ENCODE data around the gene RHBDD3. TPM values are rescaled to one million over a fixed set of nuclear protein-coding genes. Genes with fewer than 3 reads are reported as not detected.

Gene RHBDD3
- total and polyA plus RNA-seq, 2 of the 4 experiments (the other 2 are of a cell fraction), result 5.7 to 21.5 TPM

GRCh38 chr22:29315286-29316140 lies 47.7 kb upstream of the RHBDD3 start, which contains the start of gene RASL10A:
RASL10A (minus strand) TSS chr22:29315697; CDS start chr22:29315246, 451 bp downstream.
- dilution Hi-C loops (cut with HindIII; ENCODE audit: low sequenced_read_pairs, unreplicated experiment), result no loop called here
- Histone ChIP-seq H3K18ac (ENCODE audit: low read depth, low read length) (no peak within 1 kb of the TSS), H2BK120ac (ENCODE audit: low read depth, low read length) (no peak within 1 kb of the TSS), H3K23ac (ENCODE audit: low read depth, low read length) (no peak within 1 kb of the TSS; the same call in 1 of the 2 replicates), H3K9me3 (ENCODE audit: control insufficient read depth, insufficient read depth, low read length) (no peaks in the 10 kb centered on the region), H3K4me3 (ENCODE audit: insufficient read depth, low read depth, low read length) (0 out of 2 replicates have a peak within 1 kb of the TSS, but pooled peaks have one; percentile 12), H3K56ac (ENCODE audit: extremely low read depth, insufficient read depth, low read length) (no peak within 1 kb of the TSS), H4K91ac (ENCODE audit: insufficient read depth, low read depth, low read length) (no peak within 1 kb of the TSS), H2BK20ac (ENCODE audit: low read depth, low read length) (no peak within 1 kb of the TSS), H3K27me3 (ENCODE audit: control insufficient read depth, insufficient read depth, low read length) (peaks cover 47% of the 10 kb centered on the region), H3K4me2 (ENCODE audit: low read depth, low read length) (no peak within 1 kb of the TSS), H3K9ac (ENCODE audit: low read depth, low read length) (no peak within 1 kb of the TSS), H2BK5ac (ENCODE audit: low read depth, low read length, poor library complexity, severe bottlenecking) (no peak within 1 kb of the TSS), H3K36me3 (ENCODE audit: control insufficient read depth, insufficient read depth, low read length) (peaks cover 2% of the 10 kb centered on the region; the same call in 1 of the 2 replicates), H3K27ac (ENCODE audit: insufficient read depth, low read length) (no peak within 1 kb of the TSS), H2AFZ (replicated peaks; ENCODE audit: low read length, poor library complexity) (peak within 1 kb of the TSS; percentile 67), H3K4ac (ENCODE audit: low read depth, low read length) (no peak within 1 kb of the TSS), H4K8ac (ENCODE audit: low read depth in 2 of 2, low read length in 2 of 2) (no peak within 1 kb of the TSS), H3K9me1 (ENCODE audit: insufficient read depth, low read length) (0 out of 2 replicates have a peak, but pooled peaks cover 3% of the 10 kb centered on the region), H3K4me1 (ENCODE audit: control insufficient read depth, insufficient read depth, low read length) (peaks cover 4% of the 10 kb centered on the region), H2AK9ac (replicated peaks; ENCODE audit: low read depth, low read length, poor library complexity) (no peak within 1 kb of the TSS), H4K5ac (ENCODE audit: low read depth, low read length) (no peak within 1 kb of the TSS), H3K14ac (replicated peaks; ENCODE audit: low read depth, low read length) (no peak within 1 kb of the TSS), H2AK5ac (ENCODE audit: low read depth, low read length) (no peak within 1 kb of the TSS), H4K20me1 (ENCODE audit: insufficient read depth, low read length) (peaks cover 27% of the 10 kb centered on the region), H3K79me1 (ENCODE audit: low read depth in 1 of 2, low read length in 2 of 2) (peaks cover 0 to 9% of the 10 kb centered on the region in 2 experiments; a peak in 2 of 4 replicates), H2BK15ac (ENCODE audit: low read depth, low read length) (no peak within 1 kb of the TSS)
- 8% methylated on average over 37 of the region's 103 CpGs; no CpG with 5 or more reads in 1 of the 2 experiments for WGBS, 2 experiments (ENCODE audit: extremely low coverage in 2 of 2, insufficient read length in 1 of 2)
- no TSS peak for BruUV-seq (replicated peaks)
- CTCF ChIA-PET, result no interaction called here
- POLR2A ChIA-PET (ENCODE audit: unreplicated experiment), result no interaction called here
- ATAC-seq (ENCODE audit: low read depth) (no peak), DNase-seq (no peak)
- intact Hi-C loops (cut with micrococcal nuclease), result no loop called here
- in situ Hi-C loops (cut with MboI; ENCODE audit: low sequenced_read_pairs), result no loop called here
- TF ChIP-seq CHD1 (IDR thresholded peaks at IDR 0.05; ENCODE audit: low read depth, low read length) (no peak), MAZ (IDR thresholded peaks at IDR 0.05; ENCODE audit: borderline replicate concordance, low read depth, low read length) (no peak), CTCF (conservative IDR thresholded peaks at IDR 0.05; ENCODE audit: low read depth, low read length) (no peak), RCOR1 (IDR thresholded peaks at IDR 0.05; ENCODE audit: insufficient replicate concordance, low read length) (no peak), SMC3 (IDR thresholded peaks at IDR 0.05; ENCODE audit: low read depth, low read length) (no peak), USF2 (IDR thresholded peaks at IDR 0.05; ENCODE audit: low read depth, low read length) (no peak), RAD21 (IDR thresholded peaks at IDR 0.05; ENCODE audit: low read length) (no peak), CEBPB (IDR thresholded peaks at IDR 0.05; ENCODE audit: low read depth, low read length) (no peak), FOS (IDR thresholded peaks at IDR 0.05; ENCODE audit: low read depth, low read length) (no peak), NFE2L2 (IDR thresholded peaks at IDR 0.05; ENCODE audit: low read depth, low read length) (no peak), MXI1 (IDR thresholded peaks at IDR 0.05; ENCODE audit: borderline replicate concordance, low read depth, low read length) (no peak), ELK1 (IDR thresholded peaks at IDR 0.05; ENCODE audit: borderline replicate concordance, low read depth, low read length) (no peak), MAFK (IDR thresholded peaks at IDR 0.05; ENCODE audit: low read depth, low read length) (no peak), POLR2A (IDR thresholded peaks at IDR 0.05; ENCODE audit: low read depth, low read length) (no peak), RFX5 (IDR thresholded peaks at IDR 0.05; ENCODE audit: low read depth, low read length) (no peak)

Measured in IMR-90 (cell line).